Epithelial cell of proximal tubule (primary cell): ENCODE data around the gene COG2. TPM values are rescaled to one million over a fixed set of nuclear protein-coding genes. Genes with fewer than 3 reads are reported as not detected.
A peak's percentile ranks its signal among the peaks of the same experiment; 100 is the strongest.

Source experiments
- DNase-seq: peaks from one replicate; pipeline ENCODE4 v3.0.0-alpha.2; 2011; ENCODE audit warnings: low read depth
- H3K4me3 ChIP-seq: 2 replicates; pipeline ENCODE4 v1.5.1; 2011; ENCODE audit warnings: low read depth, mild to moderate bottlenecking, low read length
- total RNA-seq: library from RNA; depleted of rRNA; stranded (reverse); fragments of >200 nt; gene quantifications from 2 replicates; pipeline ENCODE4 v1.2.3, GENCODE V29; 2015
- TF ChIP-seq, protein P1 (sequence below): conservative IDR thresholded peaks from 2 replicates; pipeline ENCODE4 v1.5.1; 2012; ENCODE audit warnings: low read depth, mild to moderate bottlenecking, low read length

The COG2 gene
- total RNA-seq, 1 donor from 2014 or later, result 17.2 TPM

DNA sequence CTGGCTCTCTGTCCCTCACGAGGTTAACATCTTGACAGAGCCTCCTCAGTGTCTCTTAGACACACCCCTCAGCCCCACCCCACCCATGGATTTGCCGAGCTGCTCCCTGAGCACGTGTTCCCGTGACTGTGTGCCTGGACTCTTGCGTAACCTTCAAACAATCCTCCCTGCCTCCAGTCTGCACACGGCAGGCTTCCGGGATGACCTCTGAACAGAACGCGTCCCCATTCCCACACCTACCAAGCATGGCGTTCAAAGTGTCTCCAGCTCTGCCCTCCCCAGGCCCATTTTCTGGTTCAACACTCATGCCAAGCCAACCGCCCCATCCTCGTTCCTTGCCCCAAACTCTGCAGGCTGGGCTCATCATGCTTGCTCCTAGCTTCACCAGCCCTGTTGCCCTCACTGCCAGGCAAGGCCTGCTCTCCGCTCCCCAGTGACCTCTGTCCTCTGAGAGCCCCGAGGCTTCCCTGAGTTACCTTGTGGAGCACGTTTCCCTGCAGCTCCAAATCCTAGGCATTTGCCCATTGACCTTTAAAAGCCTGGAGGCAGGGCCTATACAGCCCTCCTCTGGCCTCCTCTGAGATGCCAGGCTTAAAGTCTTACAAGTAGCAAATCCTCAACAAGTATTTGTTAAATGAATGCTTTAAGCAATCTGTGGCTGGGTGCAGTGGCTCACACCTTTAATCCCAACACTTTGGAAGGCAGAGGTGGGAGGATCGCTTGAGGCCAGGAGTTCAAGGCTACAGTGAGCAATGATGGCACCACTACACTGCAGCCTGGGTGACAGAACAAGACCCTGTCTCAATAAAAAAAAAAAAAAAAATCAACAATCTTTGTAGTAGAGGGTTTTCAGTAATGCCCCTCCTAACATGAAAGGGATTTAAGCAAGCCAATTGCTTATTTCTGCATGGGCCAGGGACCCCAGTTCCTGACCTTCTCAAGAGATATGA lies 66.6 kb downstream of the COG2 start:
- TF ChIP-seq, protein P1, sequence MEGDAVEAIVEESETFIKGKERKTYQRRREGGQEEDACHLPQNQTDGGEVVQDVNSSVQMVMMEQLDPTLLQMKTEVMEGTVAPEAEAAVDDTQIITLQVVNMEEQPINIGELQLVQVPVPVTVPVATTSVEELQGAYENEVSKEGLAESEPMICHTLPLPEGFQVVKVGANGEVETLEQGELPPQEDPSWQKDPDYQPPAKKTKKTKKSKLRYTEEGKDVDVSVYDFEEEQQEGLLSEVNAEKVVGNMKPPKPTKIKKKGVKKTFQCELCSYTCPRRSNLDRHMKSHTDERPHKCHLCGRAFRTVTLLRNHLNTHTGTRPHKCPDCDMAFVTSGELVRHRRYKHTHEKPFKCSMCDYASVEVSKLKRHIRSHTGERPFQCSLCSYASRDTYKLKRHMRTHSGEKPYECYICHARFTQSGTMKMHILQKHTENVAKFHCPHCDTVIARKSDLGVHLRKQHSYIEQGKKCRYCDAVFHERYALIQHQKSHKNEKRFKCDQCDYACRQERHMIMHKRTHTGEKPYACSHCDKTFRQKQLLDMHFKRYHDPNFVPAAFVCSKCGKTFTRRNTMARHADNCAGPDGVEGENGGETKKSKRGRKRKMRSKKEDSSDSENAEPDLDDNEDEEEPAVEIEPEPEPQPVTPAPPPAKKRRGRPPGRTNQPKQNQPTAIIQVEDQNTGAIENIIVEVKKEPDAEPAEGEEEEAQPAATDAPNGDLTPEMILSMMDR, result no peak
- peak; percentile 44 for DNase-seq
- no peak overlapping the region for H3K4me3 ChIP-seq

DNA sequence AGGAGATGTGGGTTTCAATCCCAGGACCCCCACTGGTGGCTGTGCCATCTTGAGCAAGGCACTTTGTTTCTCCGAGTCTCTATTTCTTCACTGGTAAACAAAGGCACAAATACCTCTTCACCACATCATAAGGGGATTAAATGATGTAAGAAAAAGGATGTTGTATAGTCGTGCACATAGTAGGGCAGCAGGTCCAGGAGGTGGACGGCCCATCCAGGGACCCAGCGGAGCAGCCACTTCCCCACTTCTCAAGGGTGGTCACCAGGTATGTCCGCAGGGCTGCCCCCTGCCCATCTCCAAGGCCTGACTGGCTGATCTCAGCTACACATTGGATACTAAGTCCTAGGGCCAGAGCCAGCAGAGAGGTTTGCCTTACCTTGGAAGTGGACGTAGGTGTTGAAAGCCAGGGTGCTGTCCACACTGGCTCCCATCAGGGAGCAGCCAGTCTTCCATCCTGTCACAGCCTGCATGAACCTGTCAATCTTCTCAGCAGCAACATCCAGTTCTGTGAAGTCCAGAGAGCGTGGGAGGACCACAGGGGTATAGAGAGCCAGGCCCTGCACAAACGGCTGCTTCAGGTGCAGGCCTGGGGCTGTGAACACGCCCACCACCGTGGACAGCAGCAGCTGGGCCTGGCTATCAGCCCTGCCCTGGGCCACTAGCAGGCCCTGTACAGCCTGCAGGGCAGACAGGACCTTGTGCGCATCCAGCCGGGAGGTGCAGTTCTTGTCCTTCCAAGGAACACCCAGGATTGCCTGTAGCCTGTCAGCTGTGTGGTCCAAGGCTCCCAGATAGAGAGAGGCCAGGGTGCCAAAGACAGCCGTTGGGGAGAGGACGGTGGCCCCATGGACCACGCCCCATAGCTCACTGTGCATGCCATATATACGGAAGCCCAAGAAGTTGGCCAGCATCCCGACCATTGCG lies 67.6 kb downstream of the COG2 start:
- TF ChIP-seq, protein P1, result no peak
- DNase-seq, result no peak
- no peak overlapping the region for H3K4me3 ChIP-seq

DNA sequence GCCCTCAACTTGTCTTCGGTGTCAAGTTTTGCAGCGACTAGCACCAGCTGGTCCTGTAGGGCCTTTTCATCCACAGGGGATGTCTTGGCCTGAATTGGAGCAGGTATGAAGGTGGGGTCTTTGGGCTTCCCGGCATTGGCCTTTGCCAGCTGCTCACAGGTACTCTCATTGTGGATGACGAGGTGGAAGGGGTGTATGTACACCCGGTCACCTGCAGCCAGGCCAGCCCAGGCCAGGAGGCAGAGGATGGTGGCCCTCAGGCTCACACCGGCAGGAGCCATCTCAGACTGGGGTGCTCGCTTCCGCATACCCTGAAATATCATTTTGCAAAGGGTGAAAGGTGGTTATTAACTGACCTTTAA lies 68.2 kb downstream of the COG2 start:
- DNase-seq, result no peak
- H3K4me3 ChIP-seq, result no peak overlapping the region
- TF ChIP-seq, protein P1, result no peak

DNA sequence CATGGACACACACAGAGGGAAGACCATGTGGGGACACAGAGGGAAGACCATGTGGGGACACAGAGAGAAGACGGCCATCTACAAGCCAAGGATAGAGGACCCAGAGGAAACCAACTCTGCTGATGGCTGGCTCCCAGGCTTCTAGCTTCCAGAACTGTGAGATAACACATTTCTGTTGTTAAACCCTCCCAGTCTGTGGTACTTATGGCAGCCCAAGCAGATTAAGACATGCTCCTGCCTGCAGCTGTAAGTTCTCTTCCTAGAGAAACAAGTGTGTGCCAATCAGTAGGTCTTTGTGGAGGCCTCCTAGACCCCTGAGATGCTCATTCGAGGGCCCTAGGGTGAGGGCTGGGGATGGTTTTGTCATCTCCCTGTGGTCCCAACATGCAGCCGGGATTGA lies 69.0 kb downstream of the COG2 start:
- no peak overlapping the region for H3K4me3 ChIP-seq
- TF ChIP-seq, protein P1, result no peak
- DNase-seq, result no peak

DNA sequence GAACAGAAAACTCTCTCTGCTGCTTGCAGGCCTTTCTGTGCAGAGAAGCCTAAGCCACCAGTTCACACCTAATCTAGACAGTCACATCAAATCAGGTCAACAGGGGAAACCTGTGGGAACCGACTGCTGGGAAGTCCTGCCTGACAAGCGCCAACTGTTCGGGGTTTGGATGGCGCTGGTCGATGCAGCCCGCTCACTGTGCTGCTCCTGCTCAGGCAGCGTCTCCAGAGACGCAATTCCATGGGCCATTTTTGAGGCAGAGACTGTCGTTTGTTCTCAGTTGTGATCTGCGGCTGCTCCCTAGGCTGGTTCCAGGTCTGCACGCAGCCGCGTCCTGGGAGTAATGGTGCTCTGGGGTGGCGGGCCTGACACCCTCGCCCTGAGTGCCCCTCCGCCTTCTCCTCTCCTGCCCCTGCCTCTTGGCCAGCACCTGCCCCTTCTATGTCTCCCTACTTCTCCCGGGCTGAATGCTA lies 70.2 kb downstream of the COG2 start:
- no peak for DNase-seq

DNA sequence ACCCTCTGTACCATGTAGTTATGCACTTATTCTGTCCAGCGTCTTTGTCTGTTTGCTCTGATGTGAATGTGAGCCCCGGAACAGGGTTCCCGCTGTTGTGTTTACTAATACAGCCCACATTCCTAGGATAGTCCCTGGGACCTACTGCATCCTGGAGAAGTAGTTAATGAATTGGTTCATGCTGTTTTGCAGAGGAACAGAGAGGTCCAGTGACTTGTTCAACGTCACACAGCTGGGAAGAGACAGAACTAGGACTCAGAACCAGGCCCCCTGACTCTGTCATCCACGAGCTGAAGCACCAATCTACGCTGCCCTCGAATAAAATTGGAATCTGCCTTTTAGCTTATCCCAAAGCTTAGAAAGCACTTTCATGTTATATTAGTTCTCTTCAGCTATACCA lies 70.9 kb downstream of the COG2 start:
- no peak overlapping the region for H3K4me3 ChIP-seq
- TF ChIP-seq, protein P1, result no peak
- DNase-seq, result no peak

More for the DNA sequence above, 70.2 kb downstream of the COG2 start:
- no peak overlapping the region for H3K4me3 ChIP-seq
- TF ChIP-seq, protein P1, result no peak
